CD4-positive, alpha-beta T cell (primary cell): ENCODE measurements around the gene TES. TPM values are rescaled to one million over a fixed set of nuclear protein-coding genes. Genes with fewer than 3 reads are reported as not detected.

ENCODE experiments used
- ATAC-seq: fragments of 200-7000 bp; cut with Tn5 transposase; one replicate; pipeline ENCODE4 v1.10.0; 2022; ENCODE audit warnings: mild to moderate bottlenecking; ENCODE audit not compliant: poor library complexity
- CTCF ChIA-PET: fragments of 350-600 bp; sonication (Branson Sonifier 250); formaldehyde crosslinking; loops from one replicate; lab custom pipeline; 2021; ENCODE audit warnings: antibody characterized with exemption, inconsistent platforms; lab: Charles Lee
- POLR2A ChIA-PET: fragments of 350-600 bp; sonication (Branson Sonifier 250); formaldehyde crosslinking; loops from one replicate; lab custom pipeline; 2021; ENCODE audit warnings: antibody characterized with exemption, inconsistent platforms; lab: Charles Lee
- DNase-seq, 14 experiments: peaks; one replicate each; pipeline ENCODE4 v3.0.0-alpha.2; 2013 to 2020; ENCODE audit warnings: mixed read lengths in 2 of 14
- H3K27ac ChIP-seq, 2 donors: one replicate each; pipeline versions ENCODE4 v1.5.1 to v1.7.0; 2013; ENCODE audit warnings: low read length in 2 of 2, low read depth in 1 of 2, mild to moderate bottlenecking in 1 of 2
- H3K27me3 ChIP-seq, 2 experiments: 1 replicate in 1 of 2; 2 replicates in 1 of 2; pipeline versions ENCODE4 v1.6.1 to v1.7.0; 2013; ENCODE audit warnings: low read length in 2 of 2, control low read depth in 1 of 2, mild to moderate bottlenecking in 1 of 2, moderate library complexity in 1 of 2; ENCODE audit not compliant: insufficient read depth in 2 of 2, control insufficient read depth in 1 of 2
- H3K36me3 ChIP-seq: one replicate; pipeline ENCODE4 v1.6.1; 2013; ENCODE audit warnings: low read length, control low read depth; ENCODE audit not compliant: insufficient read depth
- H3K4me1 ChIP-seq: one replicate; pipeline ENCODE4 v1.6.1; 2013; ENCODE audit warnings: low read length, control low read depth; ENCODE audit not compliant: insufficient read depth
- H3K4me3 ChIP-seq: one replicate; pipeline ENCODE4 v1.5.1; 2013; ENCODE audit warnings: mild to moderate bottlenecking, low read length, moderate library complexity
- H3K9me3 ChIP-seq, 2 experiments: 1 replicate in 1 of 2; 2 replicates in 1 of 2; pipeline versions ENCODE4 v1.6.1 to v1.7.0; 2013; ENCODE audit warnings: low read length in 2 of 2, mild to moderate bottlenecking in 2 of 2, control low read depth in 1 of 2, moderate library complexity in 1 of 2; ENCODE audit not compliant: control insufficient read depth in 1 of 2, insufficient read depth in 1 of 2
- H3K27ac Mint-ChIP-seq: one replicate; pipeline ENCODE4 v1.8.0; 2020; ENCODE audit warnings: mixed read lengths
- H3K27me3 Mint-ChIP-seq: one replicate; pipeline ENCODE4 v1.8.0; 2021; ENCODE audit warnings: mixed read lengths
- H3K36me3 Mint-ChIP-seq: one replicate; pipeline ENCODE4 v1.8.0; 2021; ENCODE audit warnings: low read depth, mixed read lengths
- H3K4me1 Mint-ChIP-seq: one replicate; pipeline ENCODE4 v1.8.0; 2021; ENCODE audit warnings: low read depth, mixed read lengths
- H3K4me3 Mint-ChIP-seq: one replicate; pipeline ENCODE4 v1.8.0; 2020; ENCODE audit warnings: mild to moderate bottlenecking, mixed read lengths
- H3K9me3 Mint-ChIP-seq: one replicate; pipeline ENCODE4 v1.8.0; 2020; ENCODE audit warnings: mixed read lengths
- intact Hi-C, 2 experiments: fragments of 100-400 bp; cut with DNase I in 1 of 2; cut with micrococcal nuclease in 1 of 2; formaldehyde crosslinking; loops; one replicate each; pipeline versions ENCODE4 v1.15.1 to v1.9.0; 2023 to 2025; cut with DNase I, micrococcal nuclease
- total RNA-seq, 174 experiments: library from RNA in 2 of 174; stranded (reverse) in 2 of 174; gene quantifications; one replicate each; pipeline ENCODE4 v1.2.3 and lab custom pipeline; 2021 to 2026
- TF ChIP-seq, protein P1 (sequence below): fragments of 200-600 bp; IDR thresholded peaks from one replicate; pipeline ENCODE4 v1.8.0; 2022; ENCODE audit warnings: antibody characterized with exemption, mild to moderate bottlenecking

TES gene
- total RNA-seq, 2 experiments from 2014 or later = 114 to 120 TPM

- CTCF ChIA-PET = no interaction called here
- no peak overlapping the region for H3K27ac Mint-ChIP-seq
- Histone ChIP-seq H3K4me3 (no peak overlapping the region), H3K36me3 (no peaks in the 10 kb centered on the region), H3K27ac (no peak overlapping the region), H3K4me1 (peaks cover 3% of the 10 kb centered on the region), H3K27me3 (no peaks in the 10 kb centered on the region), H3K9me3 (peaks cover 0 to 14% of the 10 kb centered on the region in 2 experiments)
- H3K4me3 Mint-ChIP-seq = no peak overlapping the region
- ATAC-seq (no peak), DNase-seq (no peak)
- H3K36me3 Mint-ChIP-seq = no peaks in the 10 kb centered on the region
- peaks cover 5% of the 10 kb centered on the region for H3K4me1 Mint-ChIP-seq
- intact Hi-C loops = no loop called here
- no peaks in the 10 kb centered on the region for H3K27me3 Mint-ChIP-seq
- POLR2A ChIA-PET = no interaction called here
- TF ChIP-seq, protein P1, sequence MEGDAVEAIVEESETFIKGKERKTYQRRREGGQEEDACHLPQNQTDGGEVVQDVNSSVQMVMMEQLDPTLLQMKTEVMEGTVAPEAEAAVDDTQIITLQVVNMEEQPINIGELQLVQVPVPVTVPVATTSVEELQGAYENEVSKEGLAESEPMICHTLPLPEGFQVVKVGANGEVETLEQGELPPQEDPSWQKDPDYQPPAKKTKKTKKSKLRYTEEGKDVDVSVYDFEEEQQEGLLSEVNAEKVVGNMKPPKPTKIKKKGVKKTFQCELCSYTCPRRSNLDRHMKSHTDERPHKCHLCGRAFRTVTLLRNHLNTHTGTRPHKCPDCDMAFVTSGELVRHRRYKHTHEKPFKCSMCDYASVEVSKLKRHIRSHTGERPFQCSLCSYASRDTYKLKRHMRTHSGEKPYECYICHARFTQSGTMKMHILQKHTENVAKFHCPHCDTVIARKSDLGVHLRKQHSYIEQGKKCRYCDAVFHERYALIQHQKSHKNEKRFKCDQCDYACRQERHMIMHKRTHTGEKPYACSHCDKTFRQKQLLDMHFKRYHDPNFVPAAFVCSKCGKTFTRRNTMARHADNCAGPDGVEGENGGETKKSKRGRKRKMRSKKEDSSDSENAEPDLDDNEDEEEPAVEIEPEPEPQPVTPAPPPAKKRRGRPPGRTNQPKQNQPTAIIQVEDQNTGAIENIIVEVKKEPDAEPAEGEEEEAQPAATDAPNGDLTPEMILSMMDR = no peak
- no peaks in the 10 kb centered on the region for H3K9me3 Mint-ChIP-seq
These were observed 24.9 kb upstream of the TES start for GRCh38 chr7:116185450-116185849.

- Mint-ChIP-seq H3K27me3 (no peaks in the 10 kb centered on the region), H3K9me3 (no peaks in the 10 kb centered on the region), H3K27ac (no peak overlapping the region), H3K36me3 (no peaks in the 10 kb centered on the region), H3K4me3 (no peak overlapping the region), H3K4me1 (peaks cover 4% of the 10 kb centered on the region)
- ChIA-PET POLR2A (no interaction called here), CTCF (no interaction called here)
- Histone ChIP-seq H3K4me3 (no peak overlapping the region), H3K27ac (no peak overlapping the region), H3K4me1 (peaks cover 3% of the 10 kb centered on the region), H3K9me3 (peaks cover 0 to 14% of the 10 kb centered on the region in 2 experiments), H3K27me3 (no peaks in the 10 kb centered on the region), H3K36me3 (no peaks in the 10 kb centered on the region)
- intact Hi-C loops = loop anchor here in 1 of 2 experiments (2.0 kb wide), 1 partner anchor 23 kb away; no protein-coding TSS in a partner anchor
- DNase-seq (no peak), ATAC-seq (no peak)
- TF ChIP-seq, protein P1 = no peak
These were observed 24.4 kb upstream of the TES start for GRCh38 chr7:116185956-116186355.

GRCh38 chr7:116187400-116187799 lies 22.9 kb upstream of the TES start:
- Mint-ChIP-seq H3K27me3 (no peaks in the 10 kb centered on the region), H3K4me3 (no peak overlapping the region), H3K36me3 (no peaks in the 10 kb centered on the region), H3K4me1 (no peaks in the 10 kb centered on the region), H3K27ac (no peak overlapping the region), H3K9me3 (no peaks in the 10 kb centered on the region)
- DNase-seq = no peak
- TF ChIP-seq, protein P1 = no peak
- Histone ChIP-seq H3K4me1 (no peaks in the 10 kb centered on the region), H3K27ac (no peak overlapping the region), H3K4me3 (no peak overlapping the region), H3K27me3 (no peaks in the 10 kb centered on the region), H3K36me3 (no peaks in the 10 kb centered on the region), H3K9me3 (peaks cover 0 to 9% of the 10 kb centered on the region in 2 experiments)
- ChIA-PET POLR2A (interaction anchor here (2.0 kb wide), 1 partner anchor 24 kb away, joined by 7 read pairs; the partner anchor contains the start of gene TES), CTCF (interaction anchor here (0.9 kb wide), 1 partner anchor 19 kb away, joined by 3 read pairs; no protein-coding TSS in a partner anchor)
- intact Hi-C loops = loop anchor here in 1 of 2 experiments (2.0 kb wide), 1 partner anchor 21 kb away; no protein-coding TSS in a partner anchor
- ATAC-seq = no peak
